ENCODE measurements around the gene CALHM1. TPM values are rescaled to one million over a fixed set of nuclear protein-coding genes. Genes with fewer than 3 reads are reported as not detected.

The CALHM1 gene
- total RNA-seq, 1 experiment from 2014 or later, result 0.30 TPM

GRCh38 chr10:103441206-103441605 lies 17.5 kb downstream of the CALHM1 start:
- H3K9me2 ChIP-seq (replicated peaks; ENCODE audit: insufficient read depth, low read length), result no peaks in the 10 kb centered on the region
- peaks cover 45% of the 10 kb centered on the region for H3K36me3 ChIP-seq (ENCODE audit: insufficient read depth, low read length)
- no peaks in the 10 kb centered on the region for H4K20me1 ChIP-seq (ENCODE audit: insufficient read depth, low read depth, low read length)
- H3K4me3 ChIP-seq (ENCODE audit: low read length), result no peak overlapping the region
- H3K4me2 ChIP-seq (ENCODE audit: low read depth, low read length, poor library complexity, severe bottlenecking), result no peak overlapping the region
- H3K4me1 ChIP-seq (ENCODE audit: low read length), result no peaks in the 10 kb centered on the region
- H3K9ac ChIP-seq (ENCODE audit: low read length), result no peak overlapping the region
- no peak overlapping the region for H3K27ac ChIP-seq (ENCODE audit: low read length)
- no peaks in the 10 kb centered on the region for H3K9me3 ChIP-seq (ENCODE audit: low read length)
- H3K79me2 ChIP-seq (ENCODE audit: low read length), result no peaks in the 10 kb centered on the region
- H3K27me3 ChIP-seq (ENCODE audit: low read length), result no peaks in the 10 kb centered on the region
- DNase-seq, result no peak
- no peak overlapping the region for H2AFZ ChIP-seq (ENCODE audit: low read length)

GRCh38 chr10:103440416-103440815 lies 18.3 kb downstream of the CALHM1 start:
- no peak for DNase-seq
- Histone ChIP-seq H3K36me3 (ENCODE audit: insufficient read depth, low read length) (peaks cover 42% of the 10 kb centered on the region), H3K9ac (ENCODE audit: low read length) (no peak overlapping the region), H4K20me1 (ENCODE audit: insufficient read depth, low read depth, low read length) (no peaks in the 10 kb centered on the region), H2AFZ (ENCODE audit: low read length) (no peak overlapping the region), H3K9me3 (ENCODE audit: low read length) (no peaks in the 10 kb centered on the region), H3K79me2 (ENCODE audit: low read length) (no peaks in the 10 kb centered on the region), H3K27me3 (ENCODE audit: low read length) (no peaks in the 10 kb centered on the region), H3K27ac (ENCODE audit: low read length) (no peak overlapping the region), H3K4me3 (ENCODE audit: low read length) (no peak overlapping the region), H3K4me2 (ENCODE audit: low read depth, low read length, poor library complexity, severe bottlenecking) (no peak overlapping the region), H3K4me1 (ENCODE audit: low read length) (no peaks in the 10 kb centered on the region), H3K9me2 (replicated peaks; ENCODE audit: insufficient read depth, low read length) (no peaks in the 10 kb centered on the region)

DNA sequence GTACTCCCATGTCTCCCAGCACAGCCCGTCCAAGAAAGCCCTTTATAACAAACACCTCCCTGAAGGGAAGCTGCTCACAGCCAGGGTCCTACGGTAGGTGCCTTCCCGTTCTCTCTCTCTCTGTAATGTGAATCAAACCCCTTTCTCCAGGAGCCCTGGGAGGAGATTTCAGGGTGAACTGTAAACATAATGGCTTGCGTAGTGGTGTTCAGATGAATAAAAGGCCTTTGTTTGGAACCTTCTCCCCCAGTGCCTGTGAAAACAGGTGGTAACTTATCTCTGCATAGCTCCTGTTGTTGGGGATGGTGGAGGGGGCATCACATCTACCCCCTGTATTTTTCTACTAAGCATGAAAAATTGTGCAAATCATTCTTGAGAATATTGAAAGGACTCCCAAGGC lies 18.9 kb downstream of the CALHM1 start:
- Histone ChIP-seq H3K4me1 (ENCODE audit: low read length) (no peaks in the 10 kb centered on the region), H3K36me3 (ENCODE audit: insufficient read depth, low read length) (peaks cover 41% of the 10 kb centered on the region; the same call in 1 of the 2 replicates), H3K4me2 (ENCODE audit: low read depth, low read length, poor library complexity, severe bottlenecking) (no peak overlapping the region)

GRCh38 chr10:103433858-103434257 lies 24.8 kb downstream of the CALHM1 start:
- DNase-seq, result no peak
- Histone ChIP-seq H2AFZ (ENCODE audit: low read length) (no peak overlapping the region), H3K4me3 (ENCODE audit: low read length) (no peak overlapping the region), H3K36me3 (ENCODE audit: insufficient read depth, low read length) (peaks cover 66% of the 10 kb centered on the region), H3K9ac (ENCODE audit: low read length) (no peak overlapping the region), H3K4me2 (ENCODE audit: low read depth, low read length, poor library complexity, severe bottlenecking) (no peak overlapping the region), H3K9me2 (replicated peaks; ENCODE audit: insufficient read depth, low read length) (no peaks in the 10 kb centered on the region), H3K9me3 (ENCODE audit: low read length) (no peaks in the 10 kb centered on the region), H3K27ac (ENCODE audit: low read length) (no peak overlapping the region), H3K79me2 (ENCODE audit: low read length) (peaks cover 4% of the 10 kb centered on the region; the same call in 1 of the 2 replicates), H3K4me1 (ENCODE audit: low read length) (no peaks in the 10 kb centered on the region), H4K20me1 (ENCODE audit: insufficient read depth, low read depth, low read length) (no peaks in the 10 kb centered on the region), H3K27me3 (ENCODE audit: low read length) (no peaks in the 10 kb centered on the region)

More for the DNA sequence above, 18.9 kb downstream of the CALHM1 start:
- Histone ChIP-seq H3K9me3 (ENCODE audit: low read length) (no peaks in the 10 kb centered on the region), H3K79me2 (ENCODE audit: low read length) (no peaks in the 10 kb centered on the region), H3K27me3 (ENCODE audit: low read length) (no peaks in the 10 kb centered on the region), H3K9me2 (replicated peaks; ENCODE audit: insufficient read depth, low read length) (no peaks in the 10 kb centered on the region), H3K27ac (ENCODE audit: low read length) (no peak overlapping the region), H4K20me1 (ENCODE audit: insufficient read depth, low read depth, low read length) (no peaks in the 10 kb centered on the region), H2AFZ (ENCODE audit: low read length) (no peak overlapping the region), H3K9ac (ENCODE audit: low read length) (no peak overlapping the region), H3K4me3 (ENCODE audit: low read length) (no peak overlapping the region)
- DNase-seq, result no peak

DNA sequence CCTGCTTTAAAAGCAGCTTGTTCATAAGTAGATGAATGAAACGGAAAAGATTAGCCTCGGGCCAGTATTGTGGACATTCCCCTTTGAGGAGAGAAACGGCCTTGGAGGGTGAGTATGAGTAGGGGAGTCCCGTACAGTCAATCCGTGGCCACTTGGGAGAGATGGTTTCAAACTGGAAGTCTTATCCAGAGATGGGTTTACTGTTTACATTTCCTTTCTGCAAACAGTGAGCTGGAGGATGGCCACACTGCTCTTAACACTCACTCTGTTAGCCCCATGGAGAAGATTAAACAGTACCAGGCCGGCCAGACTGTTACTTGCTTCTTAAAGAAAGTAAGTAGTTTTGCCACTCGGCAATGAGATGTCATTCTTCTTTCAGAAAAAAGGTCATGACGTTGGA lies 26.8 kb downstream of the CALHM1 start:
- Histone ChIP-seq H3K79me2 (ENCODE audit: low read length) (peaks cover 4% of the 10 kb centered on the region; the same call in 1 of the 2 replicates), H3K4me3 (ENCODE audit: low read length) (no peak overlapping the region), H3K9me2 (replicated peaks; ENCODE audit: insufficient read depth, low read length) (no peaks in the 10 kb centered on the region), H3K27me3 (ENCODE audit: low read length) (no peaks in the 10 kb centered on the region), H3K27ac (ENCODE audit: low read length) (no peak overlapping the region), H3K9ac (ENCODE audit: low read length) (no peak overlapping the region), H3K4me2 (ENCODE audit: low read depth, low read length, poor library complexity, severe bottlenecking) (no peak overlapping the region), H3K36me3 (ENCODE audit: insufficient read depth, low read length) (peaks cover 68% of the 10 kb centered on the region), H3K4me1 (ENCODE audit: low read length) (no peaks in the 10 kb centered on the region), H2AFZ (ENCODE audit: low read length) (no peak overlapping the region), H3K9me3 (ENCODE audit: low read length) (no peaks in the 10 kb centered on the region), H4K20me1 (ENCODE audit: insufficient read depth, low read depth, low read length) (no peaks in the 10 kb centered on the region)
- no peak for DNase-seq

- DNase-seq, result no peak
- peaks cover 71% of the 10 kb centered on the region for H3K36me3 ChIP-seq (ENCODE audit: insufficient read depth, low read length)
Observed at GRCh38 chr10:103429647-103430046, 29.1 kb downstream of the CALHM1 start.

DNA sequence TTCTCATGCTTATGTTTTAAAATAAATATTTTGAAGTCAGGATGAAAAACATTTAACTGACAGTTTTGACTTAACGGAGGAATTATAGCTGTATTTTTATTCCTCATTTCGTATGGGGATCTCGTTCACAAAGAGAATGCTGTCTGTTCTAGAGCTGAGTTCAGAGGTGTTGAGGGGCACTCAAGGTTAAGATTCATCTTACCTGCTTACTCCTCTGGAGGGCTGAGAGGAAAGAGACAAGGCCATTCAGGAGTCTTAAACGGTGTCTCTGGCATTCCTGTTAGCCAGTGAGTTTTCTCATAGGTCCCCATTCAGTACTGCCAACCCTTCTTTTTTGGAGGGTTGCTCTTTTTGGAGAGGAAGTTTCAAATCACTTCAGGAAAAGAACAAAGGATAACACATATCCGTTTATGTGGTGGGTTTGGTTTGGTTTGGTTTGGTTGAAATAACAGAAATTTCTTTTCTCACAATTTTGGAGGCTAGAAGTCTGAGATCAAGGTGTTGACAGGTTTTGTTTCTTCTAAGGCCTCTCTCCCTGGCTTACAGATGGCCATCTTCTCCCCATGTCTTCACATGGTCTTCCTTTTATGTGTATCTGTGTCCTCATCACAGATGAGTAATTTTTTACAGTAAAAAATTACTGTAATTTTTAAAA lies 29.6 kb downstream of the CALHM1 start:
- no peaks in the 10 kb centered on the region for H3K9me2 ChIP-seq (replicated peaks; ENCODE audit: insufficient read depth, low read length)
- H3K4me3 ChIP-seq (ENCODE audit: low read length), result no peak overlapping the region
- no peak overlapping the region for H3K27ac ChIP-seq (ENCODE audit: low read length)
- H3K36me3 ChIP-seq (ENCODE audit: insufficient read depth, low read length), result peaks cover 74% of the 10 kb centered on the region
- no peaks in the 10 kb centered on the region for H3K4me1 ChIP-seq (ENCODE audit: low read length)
- no peak overlapping the region for H3K9ac ChIP-seq (ENCODE audit: low read length)
- 0 out of 2 replicates have a peak, but pooled peaks cover 4% of the 10 kb centered on the region for H4K20me1 ChIP-seq (ENCODE audit: insufficient read depth, low read depth, low read length)
- H3K79me2 ChIP-seq (ENCODE audit: low read length), result peaks cover 13% of the 10 kb centered on the region
- no peak overlapping the region for H3K4me2 ChIP-seq (ENCODE audit: low read depth, low read length, poor library complexity, severe bottlenecking)
- H3K27me3 ChIP-seq (ENCODE audit: low read length), result no peaks in the 10 kb centered on the region
- no peak for DNase-seq
- H2AFZ ChIP-seq (ENCODE audit: low read length), result no peak overlapping the region
- H3K9me3 ChIP-seq (ENCODE audit: low read length), result no peaks in the 10 kb centered on the region

More at GRCh38 chr10:103429647-103430046, 29.1 kb downstream of the CALHM1 start:
- no peaks in the 10 kb centered on the region for H3K9me3 ChIP-seq (ENCODE audit: low read length)
- no peak overlapping the region for H3K4me2 ChIP-seq (ENCODE audit: low read depth, low read length, poor library complexity, severe bottlenecking)
- H3K9me2 ChIP-seq (replicated peaks; ENCODE audit: insufficient read depth, low read length), result no peaks in the 10 kb centered on the region
- H3K27me3 ChIP-seq (ENCODE audit: low read length), result no peaks in the 10 kb centered on the region
- H4K20me1 ChIP-seq (ENCODE audit: insufficient read depth, low read depth, low read length), result 0 out of 2 replicates have a peak, but pooled peaks cover 4% of the 10 kb centered on the region
- H2AFZ ChIP-seq (ENCODE audit: low read length), result no peak overlapping the region
- H3K27ac ChIP-seq (ENCODE audit: low read length), result no peak overlapping the region
- H3K4me3 ChIP-seq (ENCODE audit: low read length), result no peak overlapping the region
- H3K79me2 ChIP-seq (ENCODE audit: low read length), result peaks cover 9% of the 10 kb centered on the region; the same call in 1 of the 2 replicates
- no peaks in the 10 kb centered on the region for H3K4me1 ChIP-seq (ENCODE audit: low read length)
- H3K9ac ChIP-seq (ENCODE audit: low read length), result no peak overlapping the region

DNA sequence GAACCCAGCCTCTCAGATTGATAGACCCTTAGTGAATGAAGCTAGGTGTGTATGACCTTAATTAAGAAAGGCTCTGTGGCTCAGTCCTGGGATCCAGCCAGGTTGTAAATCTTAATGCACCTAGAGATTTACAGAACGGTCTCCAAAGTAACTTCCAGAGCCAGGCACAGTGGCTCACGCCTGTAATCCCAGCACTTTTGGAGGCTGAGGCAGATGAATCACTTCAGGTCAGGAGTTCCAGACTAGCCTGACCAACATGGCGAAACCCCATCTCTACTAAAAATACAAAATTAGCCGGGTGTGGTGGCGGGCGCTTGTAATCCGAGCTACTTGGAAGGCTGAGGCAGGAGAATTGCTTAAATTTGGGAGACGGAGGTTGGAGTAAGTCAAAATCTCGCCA lies 30.8 kb downstream of the CALHM1 start:
- Histone ChIP-seq H3K4me1 (ENCODE audit: low read length) (no peaks in the 10 kb centered on the region), H3K36me3 (ENCODE audit: insufficient read depth, low read length) (peaks cover 78% of the 10 kb centered on the region), H3K27me3 (ENCODE audit: low read length) (no peaks in the 10 kb centered on the region), H3K9me2 (replicated peaks; ENCODE audit: insufficient read depth, low read length) (no peaks in the 10 kb centered on the region), H3K9me3 (ENCODE audit: low read length) (no peaks in the 10 kb centered on the region), H3K9ac (ENCODE audit: low read length) (no peak overlapping the region), H2AFZ (ENCODE audit: low read length) (no peak overlapping the region), H3K27ac (ENCODE audit: low read length) (no peak overlapping the region), H3K4me2 (ENCODE audit: low read depth, low read length, poor library complexity, severe bottlenecking) (no peak overlapping the region), H4K20me1 (ENCODE audit: insufficient read depth, low read depth, low read length) (0 out of 2 replicates have a peak, but pooled peaks cover 4% of the 10 kb centered on the region), H3K79me2 (ENCODE audit: low read length) (peaks cover 15% of the 10 kb centered on the region), H3K4me3 (ENCODE audit: low read length) (no peak overlapping the region)
- no peak for DNase-seq

Measured in Karpas-422 (cell line).